ENCODE data around the gene EEPD1.

EEPD1 gene

DNA sequence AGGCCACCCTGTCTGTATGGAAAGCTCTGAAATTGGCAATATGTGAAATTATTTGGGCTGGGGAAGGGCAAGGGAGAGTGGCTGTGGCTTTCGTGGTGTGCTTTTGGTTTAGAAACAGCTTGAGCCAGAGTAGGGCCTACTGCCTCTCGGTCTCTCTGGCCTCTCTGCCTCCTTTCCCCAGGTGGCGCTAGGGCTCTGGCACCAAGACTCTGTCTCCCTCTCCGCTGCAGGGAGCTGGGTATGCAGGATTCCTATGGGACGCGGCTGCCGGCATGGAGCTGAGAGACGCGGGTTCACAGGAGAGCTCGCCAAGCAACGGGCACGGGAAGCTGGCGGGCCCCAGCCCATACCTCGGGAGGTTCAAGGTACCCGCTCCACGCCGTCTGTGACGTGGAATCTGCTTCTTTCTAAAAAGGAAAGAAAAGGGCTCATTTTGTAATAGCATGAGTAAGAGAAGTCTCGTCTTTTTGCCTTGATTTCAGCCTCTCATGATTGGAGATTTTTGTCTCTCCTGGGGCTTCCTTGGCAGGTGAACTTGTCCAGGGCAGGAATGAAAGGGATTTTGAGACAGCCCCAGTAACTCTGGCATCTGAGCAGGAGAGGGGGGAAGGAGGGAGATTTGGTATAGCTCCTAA, 131.5 kb downstream of the EEPD1 start:
- DNase-seq, result no peak

DNA sequence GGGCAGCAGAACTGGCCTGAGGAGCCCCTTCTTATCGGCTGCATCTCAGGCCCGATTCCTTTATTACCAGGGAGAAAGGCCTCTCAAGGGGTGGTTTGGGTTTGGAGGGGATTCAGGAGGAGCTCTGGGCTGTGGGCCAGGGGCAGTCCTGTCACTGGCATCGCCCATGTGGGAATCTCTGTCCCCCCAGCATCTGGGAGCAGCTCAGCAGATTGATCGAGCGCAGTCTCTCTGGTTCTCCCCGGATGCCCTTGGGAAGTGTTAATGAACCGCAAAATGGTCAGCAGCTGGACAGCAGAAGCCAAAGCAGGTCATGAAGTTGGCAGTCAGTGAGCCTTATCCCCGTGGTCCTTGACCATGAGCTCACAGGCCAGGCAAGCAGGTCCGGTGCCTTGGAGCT, 132.2 kb downstream of the EEPD1 start:
- no peak for DNase-seq

DNA sequence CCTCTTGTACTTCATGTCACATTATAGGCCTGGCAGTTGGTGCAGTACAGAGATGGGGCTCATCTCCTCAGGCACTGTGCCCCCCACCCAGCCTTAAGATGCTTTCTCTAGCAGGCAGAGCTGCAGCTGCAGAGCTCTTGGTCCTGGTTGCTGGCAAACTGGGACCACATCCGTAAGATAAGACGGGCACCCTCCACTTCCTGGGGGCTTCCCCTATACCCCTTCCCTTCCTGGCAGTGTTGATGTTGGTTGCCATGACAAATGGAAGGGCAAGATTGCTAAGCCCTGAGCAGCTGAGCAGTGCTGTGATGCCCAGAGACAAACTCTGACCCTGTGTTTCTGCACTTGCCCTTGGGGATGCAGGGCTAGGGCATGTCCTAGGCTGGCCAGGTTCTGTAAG, 133.2 kb downstream of the EEPD1 start:
- peak; percentile 84 for DNase-seq

DNA sequence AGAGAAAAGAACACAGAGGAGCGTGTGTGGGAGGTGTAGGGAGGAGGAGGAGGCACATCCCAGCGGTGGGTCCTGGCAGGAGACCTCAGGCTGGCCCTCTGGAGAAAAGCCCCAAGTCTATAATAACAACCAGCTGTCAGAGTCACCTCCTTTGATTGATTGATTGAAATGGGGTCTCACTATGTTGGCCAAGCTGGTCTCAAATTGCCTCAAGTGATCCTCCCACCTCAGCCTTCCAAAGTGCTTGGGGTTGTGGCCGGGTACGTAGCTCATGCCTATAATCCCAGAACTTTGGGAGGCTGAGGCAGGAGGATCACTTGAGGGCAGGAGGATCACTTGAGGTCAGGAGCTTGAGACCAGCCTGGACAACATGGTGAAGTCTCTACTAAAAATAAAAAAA, 133.6 kb downstream of the EEPD1 start:
- DNase-seq, result no peak

DNA sequence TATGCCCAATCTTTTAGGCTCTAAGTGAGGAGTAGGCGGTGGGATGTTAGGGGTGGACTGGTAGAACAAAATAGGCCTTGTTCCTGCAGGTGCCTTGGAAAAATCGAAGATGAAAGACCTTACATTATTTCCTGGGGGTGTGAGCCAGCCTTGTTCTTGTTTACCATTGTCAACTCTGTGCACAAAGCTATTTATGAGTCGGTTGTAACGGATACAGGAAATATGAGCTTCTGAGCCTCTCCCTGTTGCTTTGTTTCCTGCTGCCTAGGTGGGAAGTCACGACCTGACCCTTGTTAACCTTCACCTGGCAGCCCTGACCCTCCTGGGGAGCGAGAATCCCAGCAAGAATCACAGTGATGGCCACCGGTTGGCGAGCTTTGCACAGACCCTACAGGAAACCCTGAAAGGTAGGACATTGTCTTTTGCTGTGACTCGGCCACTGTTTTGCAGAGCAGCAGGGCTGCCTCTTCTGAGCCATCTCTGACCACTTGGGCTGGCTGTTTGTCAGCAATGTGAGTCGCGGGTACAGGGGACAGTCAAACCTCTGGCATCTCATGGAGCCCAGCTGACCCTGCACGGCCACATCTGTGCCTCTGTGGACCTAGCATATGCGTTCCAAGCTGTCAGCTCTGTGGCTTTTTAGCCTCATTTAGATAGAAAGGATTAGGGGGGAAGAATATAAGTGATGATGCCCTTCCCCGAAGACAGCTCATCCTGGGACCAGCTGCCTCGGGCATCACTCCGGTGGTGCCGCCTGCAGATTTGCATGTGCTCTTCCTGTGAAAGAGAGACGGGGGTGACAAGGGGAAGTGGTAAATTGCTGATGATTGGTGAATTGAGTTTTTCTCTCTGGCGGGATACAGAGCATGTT, 134.6 kb downstream of the EEPD1 start:
- peak; percentile 52 for DNase-seq

DNA sequence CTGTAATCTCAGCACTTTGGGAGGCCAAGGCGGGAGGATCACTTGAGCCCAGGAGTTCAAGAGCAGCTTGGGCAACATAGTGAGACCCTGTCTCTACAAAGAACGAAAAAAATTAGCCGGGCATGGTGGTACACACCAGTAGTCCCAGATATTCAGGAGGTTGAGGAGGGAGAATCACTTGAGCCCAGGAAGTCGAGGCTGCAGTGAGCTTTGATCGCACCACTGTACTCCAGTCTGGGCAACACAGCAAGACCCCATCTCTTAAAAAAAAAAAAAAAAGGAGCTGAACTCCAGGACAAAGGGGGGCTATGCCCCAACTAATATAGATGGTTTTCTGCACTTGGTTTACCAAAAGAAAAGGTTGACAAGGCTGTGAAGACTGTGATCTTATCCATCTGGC, 135.4 kb downstream of the EEPD1 start:
- no peak for DNase-seq

DNA sequence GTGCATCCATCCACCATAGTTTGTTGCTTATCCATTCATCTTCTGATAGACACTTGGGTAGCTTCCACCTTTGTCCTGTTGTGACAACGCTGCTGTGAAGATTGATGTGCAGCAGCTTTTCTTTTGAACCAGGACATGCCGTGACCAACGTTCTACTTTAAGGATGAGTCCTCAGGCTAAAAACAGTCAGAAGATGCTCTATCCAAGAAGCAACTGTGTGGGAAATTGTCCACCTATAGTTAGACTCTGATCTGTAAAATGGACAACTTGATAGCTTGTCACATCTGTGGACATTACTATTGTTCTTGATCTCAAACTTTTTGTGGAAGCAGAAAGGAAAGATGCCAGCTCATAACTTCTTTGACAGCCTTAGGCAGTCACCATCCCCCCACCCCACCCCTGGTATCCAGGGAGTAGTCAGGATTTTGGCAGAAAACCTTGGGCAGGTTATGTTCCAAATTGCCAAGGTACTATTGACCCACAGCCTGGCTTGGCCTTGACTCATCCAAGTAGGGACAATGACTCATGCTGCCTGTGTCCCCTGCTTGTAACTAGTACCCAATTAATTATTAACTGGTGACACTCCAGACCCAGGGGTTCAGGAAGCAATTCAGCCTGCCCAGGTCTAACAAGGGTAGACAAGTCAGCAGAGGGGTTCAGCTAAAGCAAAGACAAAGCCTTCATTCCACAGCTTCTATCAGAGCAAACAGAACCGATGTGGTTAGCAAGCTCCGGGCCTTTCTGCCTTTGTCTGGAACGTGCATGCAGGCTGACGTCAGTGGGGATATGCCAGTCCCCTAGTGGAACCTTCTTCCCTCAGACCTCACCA, 137.0 kb downstream of the EEPD1 start:
- no peak for DNase-seq

DNA sequence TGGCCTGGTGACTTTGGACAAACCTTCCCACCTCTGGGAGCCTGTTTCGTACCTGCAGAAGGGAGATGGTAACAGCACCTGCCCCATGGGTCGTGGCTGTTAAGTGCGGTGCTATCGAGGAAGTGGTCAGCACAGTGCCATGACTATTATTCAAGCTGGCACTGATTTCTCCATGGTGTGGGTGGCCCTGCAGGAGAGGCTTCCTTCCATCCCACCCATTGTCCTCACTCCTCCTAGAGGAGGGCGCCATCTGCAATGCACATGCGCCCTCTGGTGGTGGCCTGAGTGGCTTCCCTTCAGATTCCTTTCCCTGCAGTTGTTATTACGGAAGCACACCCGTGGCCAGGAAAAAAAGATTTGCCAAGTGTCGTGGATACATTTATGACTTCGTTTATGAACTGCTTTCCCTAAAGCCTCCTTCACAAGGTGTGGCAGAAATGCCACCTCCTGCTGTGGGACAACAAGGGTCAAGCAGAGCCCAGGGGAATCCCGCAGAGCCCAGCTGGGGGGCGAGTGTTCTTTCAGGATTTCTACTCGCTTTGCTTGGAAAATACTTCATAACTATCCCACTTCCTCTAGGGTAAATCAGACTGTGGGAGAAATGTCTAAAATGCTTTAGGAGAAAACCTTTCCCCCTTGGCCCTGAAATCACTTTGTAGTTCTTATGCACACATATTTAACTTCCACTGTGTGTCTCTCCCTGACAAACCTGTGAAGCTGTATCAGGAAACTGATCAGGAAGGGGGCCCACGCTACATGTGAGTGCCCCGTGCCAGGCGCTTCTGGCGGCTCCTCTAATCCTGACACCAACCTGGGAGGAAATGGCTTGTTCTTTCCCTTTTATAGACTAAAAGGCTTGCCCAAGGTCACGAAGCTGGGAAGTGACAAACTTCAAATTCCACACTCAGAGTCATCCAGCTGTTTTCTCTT, 138.6 kb downstream of the EEPD1 start:
- peak; percentile 60 for DNase-seq

DNA sequence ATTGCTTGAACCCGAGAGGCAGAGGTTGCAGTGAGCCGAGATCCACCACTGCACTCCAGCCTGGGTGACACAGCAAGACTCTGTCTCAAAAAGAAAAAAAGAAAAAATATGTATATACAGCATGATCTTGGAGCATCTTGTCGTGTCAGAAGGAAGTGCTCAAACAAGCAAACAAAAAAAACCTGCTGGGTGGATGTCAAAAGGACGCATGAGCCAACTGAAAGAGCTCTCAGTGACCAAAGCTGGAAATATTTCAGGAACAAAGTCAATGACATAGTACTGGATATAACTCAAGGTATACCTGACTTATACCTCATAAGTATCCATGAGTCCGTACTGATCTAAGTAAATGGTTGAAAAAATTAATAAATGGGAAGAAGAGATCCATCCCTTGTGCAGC, 142.0 kb downstream of the EEPD1 start:
- DNase-seq, result no peak

DNA sequence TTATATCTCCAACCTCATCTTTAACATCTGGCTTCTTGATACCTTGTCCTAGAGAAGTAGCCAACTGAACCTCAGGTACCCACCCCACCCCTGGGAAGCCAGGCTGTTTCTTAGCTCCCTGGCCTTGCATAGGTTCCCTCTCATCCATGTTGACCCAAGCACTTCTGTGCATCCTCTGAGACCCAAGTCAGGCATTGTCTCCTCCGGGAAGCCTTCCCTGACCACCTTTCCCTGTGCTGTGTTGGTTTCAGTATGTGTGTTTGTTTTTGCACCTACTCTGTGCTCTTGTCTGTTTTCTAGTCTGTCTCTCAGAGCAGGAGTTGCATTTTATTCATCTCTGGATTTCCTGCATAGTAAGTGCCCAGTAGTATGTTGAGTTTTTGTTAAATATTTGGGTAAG, 143.2 kb downstream of the EEPD1 start:
- no peak for DNase-seq

DNA sequence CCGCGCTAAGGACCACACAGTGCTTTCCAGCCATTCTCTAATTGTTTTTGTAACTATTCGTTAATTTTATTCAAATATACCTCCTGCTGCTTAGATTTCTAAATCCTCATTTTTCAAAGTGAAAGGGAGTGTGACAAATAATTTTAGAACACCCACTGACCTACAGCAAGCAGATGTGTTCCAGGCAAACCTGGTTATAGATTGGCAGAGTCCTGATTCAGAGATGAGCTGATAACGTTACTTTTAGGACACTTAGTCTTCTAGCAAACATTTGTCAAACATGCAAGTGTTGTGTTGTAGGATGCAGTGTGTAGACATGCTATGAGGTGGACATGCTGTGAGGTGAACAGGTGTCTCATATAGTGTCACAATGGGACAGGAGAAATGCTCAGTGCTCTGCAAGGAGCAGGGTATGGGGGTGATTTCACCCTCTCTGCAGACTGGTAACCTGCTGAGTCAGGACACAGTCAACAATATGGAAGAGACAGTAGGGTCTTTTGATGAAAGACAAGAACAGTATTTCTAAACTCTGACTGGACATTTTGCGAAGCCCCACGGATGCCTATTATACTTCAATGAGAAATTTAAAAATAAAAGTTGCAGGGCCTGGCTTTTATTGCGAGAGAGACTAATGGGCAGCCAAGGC, 144.4 kb downstream of the EEPD1 start:
- DNase-seq, result no peak

DNA sequence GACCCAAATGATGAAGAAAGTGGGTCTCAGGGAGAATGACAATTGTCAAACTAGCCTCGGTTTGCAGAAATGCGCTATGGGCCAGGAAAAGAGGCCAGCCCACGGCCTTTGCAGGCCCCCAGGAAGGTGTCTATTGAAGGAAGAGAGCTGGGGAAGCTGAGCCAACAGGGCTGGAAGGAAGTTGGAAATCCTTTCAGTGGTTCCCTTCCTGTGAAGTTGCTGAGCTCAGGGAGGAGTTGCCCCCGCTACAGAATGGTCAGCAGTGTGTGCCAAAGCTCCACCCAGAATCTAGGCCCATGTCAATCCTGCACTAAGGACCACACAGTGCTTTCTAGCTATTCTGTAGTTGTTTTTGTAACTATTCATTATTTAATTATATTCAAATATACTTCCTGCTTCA, 145.1 kb downstream of the EEPD1 start:
- DNase-seq, result no peak

DNA sequence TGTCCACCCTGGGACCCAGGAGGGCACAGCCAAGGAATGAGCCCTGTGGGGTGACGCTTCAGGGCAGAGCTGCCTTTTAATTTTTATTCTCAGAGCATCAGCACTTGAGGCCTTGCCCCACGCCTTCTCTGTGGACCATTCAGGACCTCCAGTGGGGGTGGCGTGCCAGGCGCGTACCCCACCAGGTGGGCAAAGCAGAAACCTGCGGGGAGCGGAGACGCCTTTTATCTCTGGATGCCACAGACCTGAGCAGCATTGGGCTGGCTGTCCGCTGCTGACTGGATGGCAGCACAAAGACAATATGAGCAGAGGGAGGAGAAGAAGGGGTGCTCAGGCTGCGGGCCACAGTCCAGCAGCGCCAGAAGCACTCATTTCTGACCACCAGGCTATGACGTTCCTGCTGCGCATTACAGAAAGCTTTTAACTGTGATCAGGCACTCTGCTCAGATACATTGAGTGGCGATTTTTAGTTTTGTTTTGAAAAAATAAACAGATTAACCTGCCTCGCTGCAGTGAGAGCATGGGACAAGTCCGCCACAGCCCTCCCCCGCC, 146.2 kb downstream of the EEPD1 start:
- no peak for DNase-seq

DNA sequence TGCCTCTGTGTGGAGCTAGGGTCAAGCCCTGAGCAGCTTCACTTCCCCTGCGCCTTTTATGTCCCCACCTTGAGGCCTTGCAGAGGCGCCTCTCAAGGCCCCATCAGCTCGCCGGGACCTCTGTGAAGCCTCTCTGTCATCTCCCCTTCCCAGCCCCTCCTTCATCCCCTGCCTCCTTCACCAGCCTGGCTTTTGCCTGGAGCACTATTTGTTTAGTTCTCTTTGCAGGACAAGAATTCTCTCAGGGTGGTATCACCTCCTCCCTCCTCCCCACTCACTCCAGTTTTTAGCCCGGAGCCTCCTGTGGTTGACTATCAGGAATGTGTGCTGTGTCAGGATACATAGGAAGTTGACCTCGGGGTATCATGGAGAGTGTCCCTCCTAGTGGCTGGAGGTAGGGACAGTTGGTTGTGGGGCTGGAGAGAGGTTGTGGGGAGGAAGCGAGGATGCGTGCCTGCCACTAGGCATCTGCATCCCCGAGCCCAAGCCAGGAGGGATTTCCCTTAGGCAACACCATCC, 146.8 kb downstream of the EEPD1 start:
- no peak for DNase-seq

DNA sequence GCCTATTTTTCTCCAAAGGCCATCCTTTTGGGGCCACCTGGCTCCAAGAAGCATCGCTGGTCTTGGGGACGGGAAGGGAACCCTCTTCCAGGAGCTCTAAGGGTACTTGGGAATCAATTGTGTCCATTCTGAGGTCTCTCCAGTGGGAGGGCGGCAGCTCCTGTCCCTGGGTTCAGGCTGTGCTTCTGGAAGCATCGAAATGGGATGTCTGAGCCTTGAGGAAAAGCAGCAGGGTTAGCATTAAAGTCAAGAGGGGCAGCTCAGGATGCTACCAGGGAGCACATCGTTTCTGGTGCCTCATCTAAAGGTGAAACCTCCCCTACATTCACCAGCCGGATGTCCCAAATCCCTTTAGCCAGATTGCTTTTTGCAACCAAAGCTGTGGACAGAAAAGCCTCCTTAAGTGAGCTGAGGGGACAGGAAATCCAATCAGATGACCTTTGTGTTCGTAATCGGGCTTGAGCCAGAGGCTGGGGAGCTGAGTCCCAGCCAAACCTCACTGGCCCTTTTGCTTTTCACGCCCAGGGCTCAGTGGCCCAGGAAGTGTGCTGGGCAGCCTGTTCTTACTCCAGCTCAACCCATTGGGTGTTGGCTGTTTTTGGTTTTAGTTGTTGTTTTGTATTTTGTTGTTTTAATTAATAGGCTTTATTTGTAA, 147.8 kb downstream of the EEPD1 start:
- no peak for DNase-seq

DNA sequence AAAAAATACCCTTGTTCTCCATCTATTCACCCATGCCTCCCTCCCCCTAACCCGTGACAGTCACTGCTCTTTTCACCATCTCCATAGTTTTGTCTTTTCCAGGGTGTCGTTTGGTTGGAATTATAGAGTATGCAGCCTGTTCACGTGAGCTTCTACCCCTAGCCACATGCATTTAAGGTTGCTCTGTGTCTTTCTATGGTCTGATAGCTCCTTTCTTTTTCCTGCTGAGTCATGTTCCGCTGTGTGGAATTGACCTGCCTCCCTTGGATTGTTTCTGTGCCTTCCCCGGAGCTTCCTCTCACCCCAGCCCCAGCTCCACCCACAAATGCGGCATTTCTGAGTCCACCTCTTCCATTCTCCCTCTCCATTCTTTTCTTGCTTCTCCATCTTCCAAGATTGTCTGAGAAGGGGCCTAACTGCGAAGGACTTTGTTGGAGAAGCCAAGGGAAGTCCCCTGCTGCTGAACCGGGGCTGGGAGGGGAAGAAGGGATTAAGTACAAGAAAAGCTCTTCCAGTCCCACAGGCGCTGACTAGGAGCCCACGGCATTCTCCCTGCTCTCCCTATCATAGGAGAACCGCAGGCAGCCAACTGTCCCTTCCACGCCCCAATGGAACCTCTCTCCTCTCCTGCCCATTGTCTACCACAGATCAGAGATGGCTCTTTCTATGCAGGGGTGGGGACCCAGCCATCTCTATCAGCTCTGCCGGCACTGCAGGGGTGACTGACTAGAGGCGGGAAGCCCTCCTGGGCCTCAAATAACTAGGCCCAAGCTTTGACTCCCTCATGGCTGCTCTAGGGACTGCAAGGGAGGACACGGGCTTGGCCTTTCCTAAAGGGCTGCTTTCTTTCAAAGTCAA, 149.1 kb downstream of the EEPD1 start:
- DNase-seq, result no peak

DNA sequence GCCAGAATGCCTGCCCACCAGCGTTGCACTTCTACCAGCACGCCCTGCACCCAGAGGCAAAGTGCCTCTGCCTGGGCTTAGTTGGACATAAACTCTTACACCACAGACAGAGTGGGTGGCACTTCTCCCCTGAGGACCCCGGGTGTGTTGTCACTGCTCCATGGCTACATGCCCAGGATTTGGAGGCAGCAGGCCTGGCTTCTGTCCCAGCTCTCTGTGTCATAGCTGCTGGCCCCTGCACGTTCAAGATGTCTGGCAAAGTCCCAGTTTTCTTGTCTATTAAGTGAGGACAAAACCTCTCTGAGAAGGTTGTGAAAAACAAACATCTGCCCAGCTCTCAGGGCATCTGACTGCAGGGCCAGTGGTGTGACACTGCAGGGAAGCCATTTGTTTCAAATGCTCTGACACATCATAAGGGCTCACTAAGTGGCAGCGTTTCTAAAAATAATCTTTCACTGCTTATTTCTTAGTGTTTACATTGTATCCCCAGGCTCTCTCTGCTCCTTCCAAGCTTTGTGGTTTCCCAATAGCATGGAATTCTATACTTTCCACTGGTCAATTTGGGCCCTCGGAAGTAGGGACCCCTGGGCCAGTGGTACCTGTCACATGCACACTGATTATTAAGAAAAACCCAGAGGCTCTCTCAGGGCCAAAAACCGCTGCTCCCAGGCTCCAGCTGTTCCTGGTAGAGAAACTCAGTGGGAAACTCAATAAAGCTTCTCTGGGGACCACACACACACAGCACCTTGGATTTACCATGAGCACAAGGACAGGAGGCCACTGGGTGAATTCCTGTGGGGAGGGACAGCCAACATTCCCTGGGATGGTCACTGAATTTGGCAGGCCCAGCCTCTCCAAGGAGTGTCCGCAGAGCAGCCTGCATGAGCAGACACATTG, 150.4 kb downstream of the EEPD1 start:
- DNase-seq, result no peak

DNA sequence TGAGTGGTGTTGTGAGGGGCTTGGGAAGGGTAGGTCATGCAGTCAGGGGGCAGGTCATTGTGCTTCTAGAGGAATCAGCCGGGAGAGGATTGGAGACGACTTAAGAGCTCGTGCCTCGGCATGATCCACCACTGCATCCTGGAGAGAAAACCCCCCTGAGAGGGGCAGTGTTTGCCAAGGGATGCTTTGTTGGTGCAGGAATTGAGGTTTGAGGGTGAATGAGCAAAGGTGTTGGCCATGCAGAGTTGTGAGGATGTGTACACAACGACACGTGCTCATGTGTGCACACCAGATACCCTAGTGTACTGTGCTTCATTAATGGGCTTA, 151.0 kb downstream of the EEPD1 start:
- DNase-seq, result no peak

DNA sequence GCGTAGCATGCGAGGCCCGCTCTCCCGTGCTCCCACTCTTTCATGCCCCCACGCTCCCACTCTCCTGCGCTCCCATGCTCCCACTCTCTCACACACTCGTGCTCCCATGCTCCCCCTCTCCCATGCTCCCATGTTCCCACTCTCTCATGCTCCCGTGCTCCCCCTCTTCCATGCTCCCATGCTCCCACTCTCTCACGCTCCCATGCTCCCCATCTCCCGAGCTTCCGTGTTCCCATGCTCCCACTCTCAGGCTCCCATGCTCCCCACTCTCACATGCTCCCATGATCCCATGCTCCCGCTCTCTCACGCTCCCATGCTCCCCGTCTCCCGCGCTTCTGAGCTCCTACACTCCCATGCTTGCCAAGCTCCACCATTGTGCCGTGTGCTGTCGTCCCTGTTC, 152.2 kb downstream of the EEPD1 start:
- no peak for DNase-seq
